ENCODE measurements around the gene DNM3. TPM values are rescaled to one million over a fixed set of nuclear protein-coding genes. Genes with fewer than 3 reads are reported as not detected.
A peak's percentile ranks its signal among the peaks of the same experiment; 100 is the strongest.

DNM3 gene
- total and polyA plus RNA-seq, 9 donors, result 2.2 to 7.0 (median 3.9) TPM

DNA sequence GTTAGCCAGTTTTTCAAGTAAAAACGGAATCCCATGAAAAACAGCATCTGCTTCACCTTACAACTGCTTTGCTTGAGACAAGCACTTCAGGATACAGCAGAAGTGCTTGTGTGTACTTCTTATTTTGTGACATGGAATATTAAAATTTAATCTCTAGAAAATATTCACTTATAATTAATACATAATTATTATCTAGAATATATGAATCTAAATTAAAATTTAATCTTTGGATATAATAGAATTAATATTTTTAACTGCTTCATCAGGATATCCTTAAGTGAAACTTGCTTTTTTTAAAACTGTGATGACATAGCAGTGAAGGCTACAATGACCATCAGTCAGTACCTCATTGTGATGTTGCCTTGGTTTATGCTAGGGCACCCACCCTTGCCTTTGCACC is 430.8 kb downstream of the DNM3 start:
- Histone ChIP-seq H3K4me3 (ENCODE audit: low read length) (no peak overlapping the region), H3K27ac (ENCODE audit: low read length) (no peak overlapping the region), H3K4me1 (ENCODE audit: control insufficient read depth, insufficient read depth, low read length) (peaks cover 2% of the 10 kb centered on the region), H3K9me3 (replicated peaks; ENCODE audit: control insufficient read depth, low read depth, low read length) (no peaks in the 10 kb centered on the region), H3K36me3 (ENCODE audit: control insufficient read depth, insufficient read depth, low read length) (no peaks in the 10 kb centered on the region), H3K27me3 (ENCODE audit: control insufficient read depth, insufficient read depth, low read length) (no peaks in the 10 kb centered on the region)
- no peak for DNase-seq
- WGBS (ENCODE audit: insufficient coverage), result no CpG with 5 or more reads among the region's 1 CpG

DNA sequence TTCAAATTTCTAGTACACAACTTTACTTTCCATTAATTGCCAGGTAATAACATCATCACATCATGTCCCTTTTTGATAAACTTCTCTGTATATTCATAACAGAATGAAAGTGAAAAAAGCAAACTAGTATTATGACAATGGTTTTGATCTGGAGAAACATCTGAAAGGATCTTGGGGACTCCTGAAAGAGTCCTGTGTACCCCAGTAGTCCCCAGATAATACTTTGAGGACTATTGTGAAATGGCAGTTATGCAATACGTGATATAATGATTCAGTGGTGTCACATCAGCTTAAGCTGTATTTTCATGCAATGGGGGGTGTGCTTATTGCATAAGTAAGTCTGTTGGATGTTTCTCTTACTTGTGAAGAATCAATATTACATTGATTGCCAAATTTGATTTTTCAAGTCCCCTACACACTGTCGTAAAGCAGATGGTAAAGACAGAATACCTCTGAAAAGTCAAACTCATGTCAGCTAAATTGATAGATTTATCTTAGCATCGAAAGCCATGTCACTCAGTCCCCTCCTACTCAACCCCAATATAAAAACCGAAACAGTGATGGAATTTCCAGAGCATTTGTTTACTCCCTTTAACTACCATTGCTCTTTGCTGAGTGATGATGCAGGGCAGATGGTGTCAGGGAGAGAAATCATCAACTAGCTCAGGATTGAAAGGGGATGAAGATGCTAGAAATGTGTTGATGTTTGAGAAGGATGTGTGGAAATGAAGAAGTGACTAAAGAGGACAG is 432.5 kb downstream of the DNM3 start:
- no peak for DNase-seq
- Histone ChIP-seq H3K36me3 (ENCODE audit: control insufficient read depth, insufficient read depth, low read length) (no peaks in the 10 kb centered on the region), H3K27ac (ENCODE audit: low read length) (no peak overlapping the region), H3K9me3 (replicated peaks; ENCODE audit: control insufficient read depth, low read depth, low read length) (no peaks in the 10 kb centered on the region), H3K4me3 (ENCODE audit: low read length) (no peak overlapping the region), H3K4me1 (ENCODE audit: control insufficient read depth, insufficient read depth, low read length) (peaks cover 2% of the 10 kb centered on the region), H3K27me3 (ENCODE audit: control insufficient read depth, insufficient read depth, low read length) (no peaks in the 10 kb centered on the region)
- no CpG with 5 or more reads among the region's 4 CpGs for WGBS (ENCODE audit: insufficient coverage)

DNA sequence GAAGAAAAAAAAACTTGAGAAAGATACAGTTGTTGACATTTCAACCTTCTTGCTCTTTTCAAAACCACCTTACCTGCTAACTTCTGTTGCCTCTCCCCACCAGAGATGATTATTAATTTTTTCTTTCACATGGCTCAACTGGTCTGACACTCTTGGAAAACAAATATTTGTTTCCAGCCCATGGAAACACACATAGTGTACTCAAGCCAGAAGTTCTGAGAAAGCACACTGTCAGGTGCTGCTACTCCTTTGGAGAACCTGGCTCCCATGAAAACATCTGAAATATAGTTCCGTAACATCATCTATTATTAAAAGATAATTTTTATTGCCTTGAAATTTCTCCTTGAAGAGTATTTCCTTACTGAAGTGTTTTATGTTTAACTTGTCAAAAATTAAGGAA is 434.2 kb downstream of the DNM3 start:
- Histone ChIP-seq H3K4me3 (ENCODE audit: low read length) (no peak overlapping the region), H3K27ac (ENCODE audit: low read length) (no peak overlapping the region), H3K27me3 (ENCODE audit: control insufficient read depth, insufficient read depth, low read length) (no peaks in the 10 kb centered on the region), H3K9me3 (replicated peaks; ENCODE audit: control insufficient read depth, low read depth, low read length) (no peaks in the 10 kb centered on the region), H3K4me1 (ENCODE audit: control insufficient read depth, insufficient read depth, low read length) (no peaks in the 10 kb centered on the region), H3K36me3 (ENCODE audit: control insufficient read depth, insufficient read depth, low read length) (no peaks in the 10 kb centered on the region)
- DNase-seq, result no peak
- WGBS (ENCODE audit: insufficient coverage), result no CpG with 5 or more reads among the region's 1 CpG

DNA sequence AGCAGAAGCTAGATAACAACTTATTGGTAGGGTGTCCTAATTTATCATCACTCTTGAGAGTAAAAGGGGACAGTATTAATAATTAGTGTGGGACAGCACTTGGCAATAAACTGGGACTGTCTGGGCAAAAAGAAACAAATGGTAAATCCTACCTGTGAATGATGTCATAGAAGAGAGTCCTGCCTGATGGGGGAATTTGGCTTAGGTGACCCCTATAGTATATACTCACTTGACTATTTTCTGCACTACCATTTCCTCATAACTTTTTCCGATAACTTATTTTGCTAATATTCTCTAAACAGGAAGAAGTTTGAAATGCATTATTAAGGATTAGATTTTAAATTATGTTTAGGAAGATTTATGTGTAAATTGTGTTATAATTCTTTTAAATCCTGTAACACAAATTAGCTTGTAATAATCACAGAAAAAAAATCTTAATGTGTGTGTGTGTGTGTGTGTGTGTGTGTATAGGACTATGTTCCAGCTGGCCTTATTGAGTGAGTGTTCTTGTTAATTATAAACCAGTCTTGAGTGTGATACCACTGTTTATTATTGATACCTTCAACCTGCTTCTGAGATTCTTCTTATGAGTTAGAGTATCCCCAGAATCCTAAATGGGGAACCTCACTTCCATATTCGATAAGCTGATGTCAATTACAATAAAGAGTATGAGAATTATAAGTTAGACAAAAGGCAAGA is 435.0 kb downstream of the DNM3 start:
- Histone ChIP-seq H3K27me3 (ENCODE audit: control insufficient read depth, insufficient read depth, low read length) (no peaks in the 10 kb centered on the region), H3K36me3 (ENCODE audit: control insufficient read depth, insufficient read depth, low read length) (no peaks in the 10 kb centered on the region), H3K4me3 (ENCODE audit: low read length) (no peak overlapping the region), H3K4me1 (ENCODE audit: control insufficient read depth, insufficient read depth, low read length) (no peaks in the 10 kb centered on the region), H3K9me3 (replicated peaks; ENCODE audit: control insufficient read depth, low read depth, low read length) (no peaks in the 10 kb centered on the region), H3K27ac (ENCODE audit: low read length) (no peak overlapping the region)
- WGBS (ENCODE audit: insufficient coverage), result no CpG with 5 or more reads among the region's 2 CpGs
- DNase-seq, result no peak

DNA sequence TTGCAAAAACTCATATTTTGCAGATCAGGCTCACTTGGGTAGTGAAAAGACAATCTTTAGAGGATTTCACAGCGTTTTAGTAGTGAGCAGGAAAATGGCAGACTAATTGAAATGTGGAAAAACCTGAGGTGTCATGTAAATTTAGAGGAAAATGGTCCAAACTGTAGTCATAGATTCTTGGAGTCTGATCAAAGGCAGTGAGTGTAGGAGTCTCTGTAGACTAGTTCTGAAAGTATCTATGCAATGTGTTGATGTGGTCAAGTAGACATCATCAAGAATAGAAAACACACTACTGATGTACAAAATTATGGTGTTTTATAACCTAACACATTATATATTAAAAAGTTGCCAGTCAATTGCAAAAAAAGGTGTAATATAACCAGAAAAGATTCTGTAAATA is 436.0 kb downstream of the DNM3 start:
- no peaks in the 10 kb centered on the region for H3K36me3 ChIP-seq (ENCODE audit: control insufficient read depth, insufficient read depth, low read length)
- 40% methylated on average over 1 of the region's 1 CpG for WGBS (ENCODE audit: insufficient coverage)
- H3K27ac ChIP-seq (ENCODE audit: low read length), result no peak overlapping the region
- no peaks in the 10 kb centered on the region for H3K9me3 ChIP-seq (replicated peaks; ENCODE audit: control insufficient read depth, low read depth, low read length)
- H3K27me3 ChIP-seq (ENCODE audit: control insufficient read depth, insufficient read depth, low read length), result no peaks in the 10 kb centered on the region
- no peak overlapping the region for H3K4me3 ChIP-seq (ENCODE audit: low read length)
- H3K4me1 ChIP-seq (ENCODE audit: control insufficient read depth, insufficient read depth, low read length), result no peaks in the 10 kb centered on the region
- no peak for DNase-seq

DNA sequence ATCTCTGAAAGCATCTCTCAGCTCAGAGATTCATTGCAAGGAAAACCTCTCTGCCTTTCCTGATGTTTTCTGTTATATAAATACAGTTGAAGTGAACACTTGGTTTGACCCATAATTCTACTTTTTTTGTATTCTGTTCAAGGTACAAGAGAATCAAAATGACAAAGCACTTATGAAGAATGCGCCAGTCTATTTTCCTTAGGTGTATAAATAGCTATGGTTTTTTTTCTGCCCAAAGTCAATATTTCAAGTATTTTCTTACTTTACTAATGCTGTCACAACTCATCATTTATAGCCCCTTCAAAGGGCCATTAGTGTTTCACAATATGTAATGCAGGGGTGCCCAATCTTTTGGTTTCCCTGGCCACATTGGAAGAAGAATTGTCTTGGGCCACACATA is 436.7 kb downstream of the DNM3 start:
- Histone ChIP-seq H3K4me1 (ENCODE audit: control insufficient read depth, insufficient read depth, low read length) (no peaks in the 10 kb centered on the region), H3K27ac (ENCODE audit: low read length) (no peak overlapping the region), H3K36me3 (ENCODE audit: control insufficient read depth, insufficient read depth, low read length) (no peaks in the 10 kb centered on the region), H3K4me3 (ENCODE audit: low read length) (no peak overlapping the region), H3K9me3 (replicated peaks; ENCODE audit: control insufficient read depth, low read depth, low read length) (no peaks in the 10 kb centered on the region), H3K27me3 (ENCODE audit: control insufficient read depth, insufficient read depth, low read length) (no peaks in the 10 kb centered on the region)
- WGBS (ENCODE audit: insufficient coverage), result no CpG with 5 or more reads among the region's 1 CpG
- DNase-seq, result no peak

DNA sequence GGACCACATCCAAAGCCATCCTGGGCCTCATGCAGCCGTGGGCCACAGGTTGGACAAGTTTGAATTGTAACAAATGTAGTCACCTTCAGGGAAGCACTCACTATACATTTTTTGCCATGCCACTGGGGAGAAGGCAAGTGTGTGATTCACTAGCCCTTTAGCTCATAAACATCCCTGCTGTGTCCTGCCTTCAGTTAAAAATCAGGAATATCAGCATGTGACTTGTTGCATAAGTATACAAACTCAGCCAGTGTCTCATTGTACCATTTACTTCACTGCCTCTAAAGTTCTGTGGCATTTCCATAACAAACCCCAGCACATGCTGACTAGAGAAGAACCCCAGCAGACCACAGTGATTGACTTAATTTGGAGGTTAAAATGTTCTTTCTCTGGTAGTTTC is 437.2 kb downstream of the DNM3 start:
- H3K27ac ChIP-seq (ENCODE audit: low read length), result no peak overlapping the region
- no peaks in the 10 kb centered on the region for H3K9me3 ChIP-seq (replicated peaks; ENCODE audit: control insufficient read depth, low read depth, low read length)
- H3K4me3 ChIP-seq (ENCODE audit: low read length), result no peak overlapping the region
- H3K27me3 ChIP-seq (ENCODE audit: control insufficient read depth, insufficient read depth, low read length), result no peaks in the 10 kb centered on the region
- DNase-seq, result no peak
- H3K36me3 ChIP-seq (ENCODE audit: control insufficient read depth, insufficient read depth, low read length), result no peaks in the 10 kb centered on the region
- H3K4me1 ChIP-seq (ENCODE audit: control insufficient read depth, insufficient read depth, low read length), result no peaks in the 10 kb centered on the region
- WGBS (ENCODE audit: insufficient coverage), result no CpG with 5 or more reads among the region's 1 CpG

DNA sequence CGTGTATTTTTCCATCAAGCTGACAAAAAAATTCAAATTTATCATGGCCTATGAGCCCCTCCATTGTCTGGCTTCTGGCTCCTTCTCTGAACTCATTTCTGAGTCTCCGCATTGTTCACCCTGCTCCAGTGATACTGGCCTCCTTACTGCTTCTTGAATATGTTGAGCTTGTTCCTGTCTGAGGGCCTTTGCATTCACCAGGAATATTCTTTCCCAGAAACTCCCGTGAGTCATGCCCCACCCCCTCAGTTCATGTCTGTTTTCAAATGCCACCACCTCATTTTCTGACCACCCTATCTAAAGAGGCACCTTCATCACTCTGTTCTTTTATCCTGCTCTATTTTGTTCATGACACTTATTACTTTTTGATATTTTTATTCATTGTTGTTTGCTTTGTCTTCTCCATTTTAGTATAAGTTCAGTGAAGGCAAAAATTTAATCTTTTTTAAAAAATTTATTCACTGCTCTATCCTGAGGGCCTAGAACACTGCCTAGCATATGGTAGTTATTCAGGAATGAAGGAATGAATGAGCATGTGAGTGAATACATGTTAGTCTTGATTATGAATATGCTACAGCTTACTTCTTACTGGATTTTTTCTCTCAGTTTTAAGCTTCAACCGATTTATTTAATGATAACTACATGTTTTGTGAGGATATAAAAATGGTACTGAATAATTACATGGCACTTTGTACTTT is 438.8 kb downstream of the DNM3 start:
- H3K4me3 ChIP-seq (ENCODE audit: low read length), result no peak overlapping the region
- no peaks in the 10 kb centered on the region for H3K27me3 ChIP-seq (ENCODE audit: control insufficient read depth, insufficient read depth, low read length)
- H3K4me1 ChIP-seq (ENCODE audit: control insufficient read depth, insufficient read depth, low read length), result no peaks in the 10 kb centered on the region
- no peak overlapping the region for H3K27ac ChIP-seq (ENCODE audit: low read length)
- no peaks in the 10 kb centered on the region for H3K9me3 ChIP-seq (replicated peaks; ENCODE audit: control insufficient read depth, low read depth, low read length)
- 93% methylated on average over 3 of the region's 4 CpGs for WGBS (ENCODE audit: insufficient coverage)
- H3K36me3 ChIP-seq (ENCODE audit: control insufficient read depth, insufficient read depth, low read length), result no peaks in the 10 kb centered on the region
- no peak for DNase-seq

DNA sequence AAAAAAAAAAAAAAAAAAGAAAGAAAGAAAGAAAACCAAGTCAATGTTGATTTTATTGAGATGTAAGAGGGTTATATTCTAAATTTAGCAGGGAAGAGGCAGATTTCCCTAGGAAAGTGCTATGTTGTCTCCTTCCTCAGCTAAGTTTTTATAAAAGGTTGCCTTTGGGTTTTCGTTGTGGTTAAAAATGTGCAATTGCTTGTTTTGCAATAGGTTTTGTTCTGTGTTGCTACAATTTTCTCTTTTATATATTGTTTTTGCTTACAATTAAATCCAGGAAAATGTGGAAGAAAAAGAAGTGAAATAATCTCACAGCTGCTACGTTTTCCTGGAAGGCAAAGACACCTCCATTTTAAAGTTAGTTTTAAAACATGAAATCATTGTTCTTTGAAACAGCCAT is 442.5 kb downstream of the DNM3 start:
- no CpG with 5 or more reads among the region's 2 CpGs for WGBS (ENCODE audit: insufficient coverage)
- H3K9me3 ChIP-seq (replicated peaks; ENCODE audit: control insufficient read depth, low read depth, low read length), result no peaks in the 10 kb centered on the region

DNA sequence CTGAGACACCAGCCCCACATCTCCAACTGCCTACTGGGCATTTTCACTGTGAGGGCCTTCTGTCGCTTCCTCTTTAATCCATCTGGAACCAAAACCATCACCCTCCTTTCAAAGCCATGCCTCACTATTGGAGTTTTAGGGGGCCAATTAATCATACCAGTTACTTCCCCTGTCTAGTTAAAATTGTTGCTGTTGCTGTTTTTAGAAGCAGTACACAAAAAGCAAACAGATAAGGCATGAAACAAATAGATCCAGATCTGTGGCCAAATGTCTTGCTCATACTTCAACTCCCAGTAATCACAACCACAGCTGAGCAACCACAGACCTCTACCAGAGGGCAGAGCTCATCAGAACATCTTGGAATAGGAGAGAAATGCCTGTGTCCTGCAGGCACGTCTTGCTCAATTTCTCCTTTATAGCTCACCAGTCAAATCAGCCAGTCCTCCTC is 445.4 kb downstream of the DNM3 start:
- peak; percentile 38 for DNase-seq
- Histone ChIP-seq H3K27me3 (ENCODE audit: control insufficient read depth, insufficient read depth, low read length) (no peaks in the 10 kb centered on the region), H3K36me3 (ENCODE audit: control insufficient read depth, insufficient read depth, low read length) (no peaks in the 10 kb centered on the region), H3K9me3 (replicated peaks; ENCODE audit: control insufficient read depth, low read depth, low read length) (no peaks in the 10 kb centered on the region), H3K4me1 (ENCODE audit: control insufficient read depth, insufficient read depth, low read length) (no peaks in the 10 kb centered on the region), H3K27ac (ENCODE audit: low read length) (peak overlapping the region; percentile 42), H3K4me3 (ENCODE audit: low read length) (no peak overlapping the region)
- WGBS (ENCODE audit: insufficient coverage), result no CpG with 5 or more reads among the region's 2 CpGs

More for the DNA sequence above, 442.5 kb downstream of the DNM3 start:
- H3K36me3 ChIP-seq (ENCODE audit: control insufficient read depth, insufficient read depth, low read length), result no peaks in the 10 kb centered on the region
- no peaks in the 10 kb centered on the region for H3K27me3 ChIP-seq (ENCODE audit: control insufficient read depth, insufficient read depth, low read length)
- no peak overlapping the region for H3K27ac ChIP-seq (ENCODE audit: low read length)
- no peak overlapping the region for H3K4me3 ChIP-seq (ENCODE audit: low read length)
- DNase-seq, result peak; percentile 37
- no peaks in the 10 kb centered on the region for H3K4me1 ChIP-seq (ENCODE audit: control insufficient read depth, insufficient read depth, low read length)

All from muscle of leg (tissue), 11 donors.